WTC11 (cell line): ENCODE data around the gene HTR3C. TPM values are rescaled to one million over a fixed set of nuclear protein-coding genes. Genes with fewer than 3 reads are reported as not detected.

ENCODE experiments used
- ATAC-seq: fragments of 200-7000 bp; cut with Tn5 transposase; 2 replicates; pipeline ENCODE4 v1.10.0; 2021; ENCODE audit warnings: mild to moderate bottlenecking, moderate library complexity
- CTCF ChIA-PET: fragments of 300-600 bp; sonication (Branson Sonifier 250); formaldehyde crosslinking; loops from one replicate; lab custom pipeline; 2021; ENCODE audit warnings: antibody characterized with exemption; lab: Charles Lee
- POLR2A ChIA-PET: fragments of 350-600 bp; sonication (Branson Sonifier 250); formaldehyde crosslinking; loops from one replicate; lab custom pipeline; 2021; ENCODE audit warnings: antibody characterized with exemption; lab: Charles Lee
- DNase-seq: peaks from one replicate; pipeline ENCODE4 v3.0.0; 2021; ENCODE audit warnings: low spot score
- H3K27ac Mint-ChIP-seq: 2 replicates; pipeline ENCODE4 v1.8.0; 2021; ENCODE audit warnings: mixed read lengths
- H3K27me3 Mint-ChIP-seq: 2 replicates; pipeline ENCODE4 v1.8.0; 2021; ENCODE audit warnings: low read depth, mild to moderate bottlenecking, moderate library complexity, mixed read lengths
- H3K36me3 Mint-ChIP-seq: 2 replicates; pipeline ENCODE4 v1.8.0; 2021; ENCODE audit warnings: mixed read lengths
- H3K4me1 Mint-ChIP-seq: 2 replicates; pipeline ENCODE4 v1.8.0; 2022; ENCODE audit warnings: mixed read lengths
- H3K4me3 Mint-ChIP-seq: 2 replicates; pipeline ENCODE4 v1.8.0; 2021; ENCODE audit warnings: mild to moderate bottlenecking, moderate library complexity, mixed read lengths
- H3K9me3 Mint-ChIP-seq: 2 replicates; pipeline ENCODE4 v1.8.0; 2021; ENCODE audit warnings: mixed read lengths
- EMX1 ChIP-seq: fragments of 250-450 bp; sonication (Bioruptor Pico); IDR thresholded peaks from 2 replicates; pipeline ENCODE4 v1.8.0; 2021; ENCODE audit warnings: mild to moderate bottlenecking
- JAZF1 ChIP-seq: fragments of 250-450 bp; sonication (Bioruptor Pico); IDR thresholded peaks from 2 replicates; pipeline ENCODE4 v1.9.0; 2021; ENCODE audit warnings: moderate library complexity, mild to moderate bottlenecking, inconsistent platforms
- NFE2L1 ChIP-seq: sonication (generic); formaldehyde crosslinking; IDR thresholded peaks from 2 replicates; pipeline ENCODE4 v1.8.1; 2023; ENCODE audit warnings: missing genetic modification reagents
- NR2C2 ChIP-seq: sonication (generic); formaldehyde crosslinking; IDR thresholded peaks from 2 replicates; pipeline ENCODE4 v1.8.0; 2022; ENCODE audit warnings: mild to moderate bottlenecking, missing genetic modification reagents
- TEAD1 ChIP-seq: sonication (generic); formaldehyde crosslinking; IDR thresholded peaks from 2 replicates; pipeline ENCODE4 v1.8.0; 2022; ENCODE audit warnings: mild to moderate bottlenecking, missing genetic modification reagents
- TEAD4 ChIP-seq: sonication (generic); formaldehyde crosslinking; IDR thresholded peaks from 2 replicates; pipeline ENCODE4 v1.8.0; 2022; ENCODE audit warnings: mild to moderate bottlenecking, missing genetic modification reagents
- ZBTB21 ChIP-seq: sonication (generic); formaldehyde crosslinking; IDR thresholded peaks from 2 replicates; pipeline ENCODE4 v1.8.1; 2023; ENCODE audit warnings: mild to moderate bottlenecking, missing genetic modification reagents, borderline replicate concordance
- ZNF232 ChIP-seq: sonication (generic); formaldehyde crosslinking; IDR thresholded peaks from 2 replicates; pipeline ENCODE4 v1.8.0; 2022; ENCODE audit warnings: mild to moderate bottlenecking, missing genetic modification reagents
- ZNF423 ChIP-seq: fragments of 250-450 bp; sonication (Bioruptor Pico); IDR thresholded peaks from 2 replicates; pipeline ENCODE4 v2.1.2; 2022; ENCODE audit warnings: mild to moderate bottlenecking, moderate library complexity
- total RNA-seq: library from RNA; stranded (reverse); gene quantifications from 3 replicates; pipeline ENCODE4 v1.2.3, GENCODE V29; 2021
- TF ChIP-seq, protein P1 (sequence below): sonication (generic); formaldehyde crosslinking; IDR thresholded peaks from 2 replicates; pipeline ENCODE4 v1.8.1; 2022; ENCODE audit warnings: low read depth, mild to moderate bottlenecking, moderate library complexity, missing genetic modification reagents, borderline replicate concordance
- TF ChIP-seq, protein P2 (sequence below): sonication (generic); formaldehyde crosslinking; IDR thresholded peaks from 2 replicates; pipeline ENCODE4 v1.8.1; 2022; ENCODE audit warnings: mild to moderate bottlenecking, moderate library complexity, missing genetic modification reagents
- TF ChIP-seq, protein P3 (sequence below): sonication (generic); formaldehyde crosslinking; IDR thresholded peaks from 2 replicates; pipeline ENCODE4 v1.8.0; 2022; ENCODE audit warnings: mild to moderate bottlenecking, missing genetic modification reagents
- TF ChIP-seq, protein P4 (sequence below): sonication (generic); formaldehyde crosslinking; IDR thresholded peaks from 2 replicates; pipeline ENCODE4 v1.8.1; 2022; ENCODE audit warnings: missing genetic modification reagents, borderline replicate concordance
- TF ChIP-seq, protein P5 (sequence below): sonication (generic); formaldehyde crosslinking; IDR thresholded peaks from 2 replicates; pipeline ENCODE4 v1.8.1; 2023; ENCODE audit warnings: mild to moderate bottlenecking, missing genetic modification reagents, moderate library complexity
- TF ChIP-seq, protein P6 (sequence below): sonication (generic); formaldehyde crosslinking; IDR thresholded peaks from 2 replicates; pipeline ENCODE4 v1.8.1; 2023; ENCODE audit warnings: mild to moderate bottlenecking, missing genetic modification reagents
- TF ChIP-seq, protein P7 (sequence below): fragments of 250-450 bp; sonication (Bioruptor Pico); IDR thresholded peaks from 2 replicates; pipeline ENCODE4 v1.9.0; 2021; ENCODE audit warnings: mild to moderate bottlenecking, borderline replicate concordance

HTR3C gene
- total RNA-seq, 1 experiment from 2014 or later, result not detected

DNA sequence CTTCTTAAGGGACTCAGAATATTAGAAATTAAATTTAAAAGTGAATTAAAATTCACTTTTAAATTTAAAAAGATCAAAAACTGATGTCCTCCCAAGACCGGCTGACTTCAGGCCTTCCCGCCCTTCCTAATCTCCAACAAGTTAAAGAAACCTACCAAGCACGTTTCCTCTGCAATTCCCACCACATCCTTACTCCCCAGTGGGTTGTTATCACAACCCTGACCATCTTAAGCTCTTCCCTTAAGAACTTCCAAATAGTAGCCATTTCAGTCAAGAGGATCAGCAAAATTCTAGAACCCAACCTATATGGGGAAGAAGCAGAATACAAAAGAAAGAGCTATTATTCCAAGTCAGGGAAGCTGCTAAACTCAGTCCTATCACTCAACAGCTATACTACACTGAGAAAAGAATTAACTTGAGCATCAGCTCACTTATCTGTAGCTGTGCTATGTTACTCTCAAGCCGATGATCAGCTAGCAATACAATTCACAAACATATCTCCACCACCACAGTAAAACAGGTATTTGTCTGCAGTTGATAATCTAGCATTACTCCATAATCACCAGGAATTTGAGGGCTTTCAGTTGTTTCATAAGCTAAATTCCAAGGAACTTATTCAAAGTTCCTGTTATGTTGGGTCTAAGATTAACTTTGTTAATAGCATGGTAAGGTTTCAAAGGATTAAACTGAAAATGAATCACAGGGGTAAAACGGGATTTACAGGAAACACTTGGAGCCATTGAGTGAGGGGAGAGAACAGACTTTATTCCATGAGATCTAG, 49.5 kb upstream of the HTR3C start (continued):
- TF ChIP-seq, protein P1, sequence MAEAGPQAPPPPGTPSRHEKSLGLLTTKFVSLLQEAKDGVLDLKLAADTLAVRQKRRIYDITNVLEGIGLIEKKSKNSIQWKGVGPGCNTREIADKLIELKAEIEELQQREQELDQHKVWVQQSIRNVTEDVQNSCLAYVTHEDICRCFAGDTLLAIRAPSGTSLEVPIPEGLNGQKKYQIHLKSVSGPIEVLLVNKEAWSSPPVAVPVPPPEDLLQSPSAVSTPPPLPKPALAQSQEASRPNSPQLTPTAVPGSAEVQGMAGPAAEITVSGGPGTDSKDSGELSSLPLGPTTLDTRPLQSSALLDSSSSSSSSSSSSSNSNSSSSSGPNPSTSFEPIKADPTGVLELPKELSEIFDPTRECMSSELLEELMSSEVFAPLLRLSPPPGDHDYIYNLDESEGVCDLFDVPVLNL (CRISPR knock-in tag), result no peak

DNA sequence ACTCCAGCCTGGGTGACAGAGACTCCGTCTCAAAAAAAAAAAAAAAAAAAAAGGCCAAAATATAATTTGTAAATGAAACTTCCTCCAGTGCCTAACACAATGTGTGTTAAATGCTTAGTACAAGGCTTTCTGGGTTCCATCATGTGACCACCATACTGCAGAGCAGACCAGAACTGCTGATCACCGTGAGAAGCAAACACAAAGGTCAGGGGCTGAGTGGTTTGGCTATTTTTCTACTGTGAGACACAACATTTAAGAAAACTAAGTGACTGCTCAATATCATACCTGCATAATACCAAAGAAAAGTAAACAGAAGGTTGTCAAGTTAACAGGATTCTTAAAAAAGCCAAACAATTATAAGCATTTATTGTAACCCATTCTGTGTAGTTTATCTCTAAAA, 48.4 kb upstream of the HTR3C start:
- CTCF ChIA-PET, result no interaction called here
- H3K36me3 Mint-ChIP-seq, result peaks cover 3% of the 10 kb centered on the region; the same call in 1 of the 2 replicates
- no peak overlapping the region for H3K27ac Mint-ChIP-seq
- H3K4me1 Mint-ChIP-seq, result peaks cover 10% of the 10 kb centered on the region
- no peak for TF ChIP-seq ZNF423 (CRISPR knock-in tag)
- TF ChIP-seq, protein P2, sequence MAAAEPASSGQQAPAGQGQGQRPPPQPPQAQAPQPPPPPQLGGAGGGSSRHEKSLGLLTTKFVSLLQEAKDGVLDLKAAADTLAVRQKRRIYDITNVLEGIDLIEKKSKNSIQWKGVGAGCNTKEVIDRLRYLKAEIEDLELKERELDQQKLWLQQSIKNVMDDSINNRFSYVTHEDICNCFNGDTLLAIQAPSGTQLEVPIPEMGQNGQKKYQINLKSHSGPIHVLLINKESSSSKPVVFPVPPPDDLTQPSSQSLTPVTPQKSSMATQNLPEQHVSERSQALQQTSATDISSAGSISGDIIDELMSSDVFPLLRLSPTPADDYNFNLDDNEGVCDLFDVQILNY, result no peak
- TF ChIP-seq, protein P3, sequence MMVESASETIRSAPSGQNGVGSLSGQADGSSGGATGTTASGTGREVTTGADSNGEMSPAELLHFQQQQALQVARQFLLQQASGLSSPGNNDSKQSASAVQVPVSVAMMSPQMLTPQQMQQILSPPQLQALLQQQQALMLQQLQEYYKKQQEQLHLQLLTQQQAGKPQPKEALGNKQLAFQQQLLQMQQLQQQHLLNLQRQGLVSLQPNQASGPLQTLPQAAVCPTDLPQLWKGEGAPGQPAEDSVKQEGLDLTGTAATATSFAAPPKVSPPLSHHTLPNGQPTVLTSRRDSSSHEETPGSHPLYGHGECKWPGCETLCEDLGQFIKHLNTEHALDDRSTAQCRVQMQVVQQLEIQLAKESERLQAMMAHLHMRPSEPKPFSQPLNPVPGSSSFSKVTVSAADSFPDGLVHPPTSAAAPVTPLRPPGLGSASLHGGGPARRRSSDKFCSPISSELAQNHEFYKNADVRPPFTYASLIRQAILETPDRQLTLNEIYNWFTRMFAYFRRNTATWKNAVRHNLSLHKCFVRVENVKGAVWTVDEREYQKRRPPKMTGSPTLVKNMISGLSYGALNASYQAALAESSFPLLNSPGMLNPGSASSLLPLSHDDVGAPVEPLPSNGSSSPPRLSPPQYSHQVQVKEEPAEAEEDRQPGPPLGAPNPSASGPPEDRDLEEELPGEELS (CRISPR knock-in tag), result no peak
- TF ChIP-seq, protein P4, sequence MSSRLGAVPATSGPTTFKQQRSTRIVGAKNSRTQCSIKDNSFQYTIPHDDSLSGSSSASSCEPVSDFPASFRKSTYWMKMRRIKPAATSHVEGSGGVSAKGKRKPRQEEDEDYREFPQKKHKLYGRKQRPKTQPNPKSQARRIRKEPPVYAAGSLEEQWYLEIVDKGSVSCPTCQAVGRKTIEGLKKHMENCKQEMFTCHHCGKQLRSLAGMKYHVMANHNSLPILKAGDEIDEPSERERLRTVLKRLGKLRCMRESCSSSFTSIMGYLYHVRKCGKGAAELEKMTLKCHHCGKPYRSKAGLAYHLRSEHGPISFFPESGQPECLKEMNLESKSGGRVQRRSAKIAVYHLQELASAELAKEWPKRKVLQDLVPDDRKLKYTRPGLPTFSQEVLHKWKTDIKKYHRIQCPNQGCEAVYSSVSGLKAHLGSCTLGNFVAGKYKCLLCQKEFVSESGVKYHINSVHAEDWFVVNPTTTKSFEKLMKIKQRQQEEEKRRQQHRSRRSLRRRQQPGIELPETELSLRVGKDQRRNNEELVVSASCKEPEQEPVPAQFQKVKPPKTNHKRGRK (CRISPR knock-in tag), result no peak
- TF ChIP-seq TEAD4 (CRISPR knock-in tag), result no peak
- TF ChIP-seq ZBTB21 (CRISPR knock-in tag), result no peak
- TF ChIP-seq, protein P5, sequence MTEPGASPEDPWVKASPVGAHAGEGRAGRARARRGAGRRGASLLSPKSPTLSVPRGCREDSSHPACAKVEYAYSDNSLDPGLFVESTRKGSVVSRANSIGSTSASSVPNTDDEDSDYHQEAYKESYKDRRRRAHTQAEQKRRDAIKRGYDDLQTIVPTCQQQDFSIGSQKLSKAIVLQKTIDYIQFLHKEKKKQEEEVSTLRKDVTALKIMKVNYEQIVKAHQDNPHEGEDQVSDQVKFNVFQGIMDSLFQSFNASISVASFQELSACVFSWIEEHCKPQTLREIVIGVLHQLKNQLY (CRISPR knock-in tag), result no peak
- TF ChIP-seq NFE2L1 (CRISPR knock-in tag), result no peak
- TF ChIP-seq, protein P6, sequence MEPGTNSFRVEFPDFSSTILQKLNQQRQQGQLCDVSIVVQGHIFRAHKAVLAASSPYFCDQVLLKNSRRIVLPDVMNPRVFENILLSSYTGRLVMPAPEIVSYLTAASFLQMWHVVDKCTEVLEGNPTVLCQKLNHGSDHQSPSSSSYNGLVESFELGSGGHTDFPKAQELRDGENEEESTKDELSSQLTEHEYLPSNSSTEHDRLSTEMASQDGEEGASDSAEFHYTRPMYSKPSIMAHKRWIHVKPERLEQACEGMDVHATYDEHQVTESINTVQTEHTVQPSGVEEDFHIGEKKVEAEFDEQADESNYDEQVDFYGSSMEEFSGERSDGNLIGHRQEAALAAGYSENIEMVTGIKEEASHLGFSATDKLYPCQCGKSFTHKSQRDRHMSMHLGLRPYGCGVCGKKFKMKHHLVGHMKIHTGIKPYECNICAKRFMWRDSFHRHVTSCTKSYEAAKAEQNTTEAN (CRISPR knock-in tag), result no peak
- TF ChIP-seq TEAD1 (CRISPR knock-in tag), result no peak
- no peak for TF ChIP-seq EMX1 (CRISPR knock-in tag)
- TF ChIP-seq, protein P7, sequence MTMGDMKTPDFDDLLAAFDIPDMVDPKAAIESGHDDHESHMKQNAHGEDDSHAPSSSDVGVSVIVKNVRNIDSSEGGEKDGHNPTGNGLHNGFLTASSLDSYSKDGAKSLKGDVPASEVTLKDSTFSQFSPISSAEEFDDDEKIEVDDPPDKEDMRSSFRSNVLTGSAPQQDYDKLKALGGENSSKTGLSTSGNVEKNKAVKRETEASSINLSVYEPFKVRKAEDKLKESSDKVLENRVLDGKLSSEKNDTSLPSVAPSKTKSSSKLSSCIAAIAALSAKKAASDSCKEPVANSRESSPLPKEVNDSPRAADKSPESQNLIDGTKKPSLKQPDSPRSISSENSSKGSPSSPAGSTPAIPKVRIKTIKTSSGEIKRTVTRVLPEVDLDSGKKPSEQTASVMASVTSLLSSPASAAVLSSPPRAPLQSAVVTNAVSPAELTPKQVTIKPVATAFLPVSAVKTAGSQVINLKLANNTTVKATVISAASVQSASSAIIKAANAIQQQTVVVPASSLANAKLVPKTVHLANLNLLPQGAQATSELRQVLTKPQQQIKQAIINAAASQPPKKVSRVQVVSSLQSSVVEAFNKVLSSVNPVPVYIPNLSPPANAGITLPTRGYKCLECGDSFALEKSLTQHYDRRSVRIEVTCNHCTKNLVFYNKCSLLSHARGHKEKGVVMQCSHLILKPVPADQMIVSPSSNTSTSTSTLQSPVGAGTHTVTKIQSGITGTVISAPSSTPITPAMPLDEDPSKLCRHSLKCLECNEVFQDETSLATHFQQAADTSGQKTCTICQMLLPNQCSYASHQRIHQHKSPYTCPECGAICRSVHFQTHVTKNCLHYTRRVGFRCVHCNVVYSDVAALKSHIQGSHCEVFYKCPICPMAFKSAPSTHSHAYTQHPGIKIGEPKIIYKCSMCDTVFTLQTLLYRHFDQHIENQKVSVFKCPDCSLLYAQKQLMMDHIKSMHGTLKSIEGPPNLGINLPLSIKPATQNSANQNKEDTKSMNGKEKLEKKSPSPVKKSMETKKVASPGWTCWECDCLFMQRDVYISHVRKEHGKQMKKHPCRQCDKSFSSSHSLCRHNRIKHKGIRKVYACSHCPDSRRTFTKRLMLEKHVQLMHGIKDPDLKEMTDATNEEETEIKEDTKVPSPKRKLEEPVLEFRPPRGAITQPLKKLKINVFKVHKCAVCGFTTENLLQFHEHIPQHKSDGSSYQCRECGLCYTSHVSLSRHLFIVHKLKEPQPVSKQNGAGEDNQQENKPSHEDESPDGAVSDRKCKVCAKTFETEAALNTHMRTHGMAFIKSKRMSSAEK (CRISPR knock-in tag), result no peak
- TF ChIP-seq JAZF1 (CRISPR knock-in tag), result no peak
- TF ChIP-seq NR2C2 (CRISPR knock-in tag), result no peak
- TF ChIP-seq ZNF232 (CRISPR knock-in tag), result no peak
- POLR2A ChIA-PET, result no interaction called here
- H3K4me3 Mint-ChIP-seq, result no peak overlapping the region
- DNase-seq, result no peak
- H3K9me3 Mint-ChIP-seq, result no peaks in the 10 kb centered on the region
- no peaks in the 10 kb centered on the region for H3K27me3 Mint-ChIP-seq
- ATAC-seq, result no peak
